Bronchus fibroblast of lung (primary cell): ENCODE data around the gene RHCG. TPM values are rescaled to one million over a fixed set of nuclear protein-coding genes. Genes with fewer than 3 reads are reported as not detected.

Experiments
- total RNA-seq: library from RNA; depleted of rRNA; stranded (reverse); fragments of >200 nt; gene quantifications from 2 replicates; pipeline ENCODE4 v1.2.3, GENCODE V29; 2015

RHCG gene
- not detected in 2 replicates for total RNA-seq

GRCh38 chr15:89496155-89497098 is at the start of gene RHCG:
TSS of gene RHCG (minus strand) at chr15:89496583. CDS start at chr15:89496544, 39 bp downstream.

Other genes with a start within 250 kb of the RHCG start
- 64.4 and 68.5 TPM in 2 replicates for gene POLG, start 161.8 kb downstream of the RHCG start, total RNA-seq
- 8.0 and 10.3 TPM in 2 replicates for gene TICRR, start 78.9 kb upstream of the RHCG start, total RNA-seq
- 7.6 and 8.6 TPM in 2 replicates for gene KIF7, start 158.9 kb upstream of the RHCG start, total RNA-seq
- gene PLIN1, start 182.8 kb upstream of the RHCG start, total RNA-seq = 0.15 TPM in 1 of 2 replicates, not detected in the other
- 3.7 and 4.9 TPM in 2 replicates for gene PEX11A, start 194.2 kb upstream of the RHCG start, total RNA-seq
- 0.15 TPM in 1 of 2 replicates, not detected in the other for gene WDR93, start 194.2 kb upstream of the RHCG start, total RNA-seq